ENCODE data around the gene THUMPD3. TPM values are rescaled to one million over a fixed set of nuclear protein-coding genes. Genes with fewer than 3 reads are reported as not detected.

THUMPD3 gene
- total and polyA plus RNA-seq, 2 donors (not counting 1 experiment from before 2014, with no cell fraction given) = 57.8 to 59.9 TPM

- Histone ChIP-seq H3K27me3 (ENCODE audit: control insufficient read depth, insufficient read depth, low read length) (no peaks in the 10 kb centered on the region), H3K27ac (ENCODE audit: insufficient read depth, low read length) (no peak overlapping the region), H2AFZ (ENCODE audit: low read length) (no peak overlapping the region), H3K4me1 (ENCODE audit: control insufficient read depth, extremely low read depth, insufficient read depth, low read length) (peaks cover 2% of the 10 kb centered on the region), H3K79me2 (ENCODE audit: control insufficient read depth, insufficient read depth, low read length) (peaks cover 77% of the 10 kb centered on the region), H3K9ac (ENCODE audit: insufficient read depth, low read length) (no peak overlapping the region), H4K20me1 (ENCODE audit: control insufficient read depth, extremely low read depth, insufficient read depth, low read length) (no peaks in the 10 kb centered on the region), H3K4me2 (ENCODE audit: extremely low read depth, insufficient read depth, low read length) (no peak overlapping the region), H3K36me3 (ENCODE audit: control insufficient read depth, insufficient read depth, low read length) (peaks cover 17% of the 10 kb centered on the region), H3K4me3 (replicated peaks in 1 of 4; ENCODE audit: control extremely low read depth in 1 of 4, insufficient read depth in 1 of 4, low read depth in 3 of 4, low read length in 4 of 4) (no peak overlapping the region), H3K9me3 (ENCODE audit: control insufficient read depth, insufficient read depth, low read depth, low read length) (no peaks in the 10 kb centered on the region)
- no peak for DNase-seq (ENCODE audit: low read depth in 2 of 2)
- TF ChIP-seq EZH2 (IDR thresholded peaks at IDR 0.05; ENCODE audit: low read length, missing control alignments) (no peak), CTCF (conservative IDR thresholded peaks at IDR 0.05 in 1 of 2, IDR thresholded peaks at IDR 0.05 in 1 of 2; ENCODE audit: low read depth in 1 of 2, low read length in 2 of 2) (no peak)
Measured at GRCh38 chr3:9428411-9428810, 65.6 kb downstream of the THUMPD3 start.

DNA sequence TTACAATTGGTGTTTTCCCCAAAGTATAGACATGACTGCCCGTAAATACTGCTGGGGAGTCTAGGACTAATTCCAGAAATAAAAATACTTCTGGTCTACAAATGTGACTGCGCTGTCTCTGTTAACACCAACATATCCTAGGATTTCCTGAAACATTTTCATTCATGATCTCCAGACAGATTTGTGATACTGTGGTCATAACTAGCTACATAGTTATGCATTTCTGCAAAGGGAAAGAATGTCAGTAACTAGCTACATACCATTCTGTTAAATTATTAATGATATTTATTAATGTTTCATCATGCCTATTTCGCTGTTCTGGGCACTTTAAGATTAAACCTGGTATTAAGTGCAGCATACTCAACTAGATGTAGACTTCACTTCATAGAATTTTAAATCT is 67.9 kb downstream of the THUMPD3 start:
- H3K9ac ChIP-seq (ENCODE audit: insufficient read depth, low read length) = no peak overlapping the region
- H3K9me3 ChIP-seq (ENCODE audit: control insufficient read depth, insufficient read depth, low read depth, low read length) = no peaks in the 10 kb centered on the region
- no peaks in the 10 kb centered on the region for H4K20me1 ChIP-seq (ENCODE audit: control insufficient read depth, extremely low read depth, insufficient read depth, low read length)
- peaks cover 27% of the 10 kb centered on the region for H3K36me3 ChIP-seq (ENCODE audit: control insufficient read depth, insufficient read depth, low read length)
- no peak overlapping the region for H3K4me2 ChIP-seq (ENCODE audit: extremely low read depth, insufficient read depth, low read length)
- H3K27me3 ChIP-seq (ENCODE audit: control insufficient read depth, insufficient read depth, low read length) = no peaks in the 10 kb centered on the region
- H3K79me2 ChIP-seq (ENCODE audit: control insufficient read depth, insufficient read depth, low read length) = peaks cover 61% of the 10 kb centered on the region
- TF ChIP-seq EZH2 (IDR thresholded peaks at IDR 0.05; ENCODE audit: low read length, missing control alignments) (no peak), CTCF (conservative IDR thresholded peaks at IDR 0.05 in 1 of 2, IDR thresholded peaks at IDR 0.05 in 1 of 2; ENCODE audit: low read depth in 1 of 2, low read length in 2 of 2) (no peak)
- H3K27ac ChIP-seq (ENCODE audit: insufficient read depth, low read length) = no peak overlapping the region
- no peak for DNase-seq (ENCODE audit: low read depth in 2 of 2)
- no peak overlapping the region for H3K4me3 ChIP-seq (replicated peaks in 1 of 4; ENCODE audit: control extremely low read depth in 1 of 4, insufficient read depth in 1 of 4, low read depth in 3 of 4, low read length in 4 of 4)
- no peaks in the 10 kb centered on the region for H3K4me1 ChIP-seq (ENCODE audit: control insufficient read depth, extremely low read depth, insufficient read depth, low read length)
- no peak overlapping the region for H2AFZ ChIP-seq (ENCODE audit: low read length)

DNA sequence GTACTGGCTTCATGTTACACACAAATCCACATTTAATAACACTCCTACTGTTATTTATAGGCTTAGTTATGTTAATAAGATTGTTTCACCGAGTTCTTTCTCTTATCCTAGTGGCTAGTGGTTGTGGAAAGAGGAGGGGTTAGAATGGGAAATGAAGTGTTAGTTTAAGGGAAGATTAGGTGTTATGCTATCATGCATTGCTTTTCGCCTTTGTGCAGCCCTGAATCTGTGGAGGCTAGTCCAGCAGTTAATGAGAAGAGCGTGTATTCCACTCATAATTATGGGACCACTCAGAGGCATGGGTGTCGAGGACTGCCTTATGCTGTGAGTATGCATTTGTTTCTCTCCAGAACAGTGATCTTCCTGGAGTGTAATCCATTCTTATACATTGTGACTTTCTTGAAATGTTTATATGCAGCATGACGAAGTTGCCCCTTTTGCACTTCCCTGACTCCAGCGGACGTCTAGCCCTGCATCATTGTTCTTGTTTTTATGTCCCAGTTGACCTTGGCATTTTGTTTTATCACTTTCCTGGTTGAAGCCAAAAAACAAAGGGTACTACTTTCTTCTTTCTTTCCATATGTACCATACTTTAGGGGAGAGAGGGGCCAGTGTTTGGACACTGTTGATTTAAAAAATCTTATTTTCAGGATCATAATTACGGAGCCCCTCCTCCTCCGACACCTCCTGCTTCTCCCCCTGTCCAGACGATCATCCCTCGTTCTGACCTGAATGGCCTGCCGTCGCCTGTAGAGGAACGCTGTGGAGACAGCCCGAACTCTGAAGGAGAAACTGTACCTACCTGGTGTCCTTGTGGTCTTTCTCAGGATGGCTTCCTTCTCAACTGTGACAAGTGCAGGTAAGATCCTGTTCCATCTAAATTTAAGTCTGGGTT is 71.0 kb downstream of the THUMPD3 start:
- Histone ChIP-seq H3K9me3 (ENCODE audit: control insufficient read depth, insufficient read depth, low read depth, low read length) (no peaks in the 10 kb centered on the region), H3K36me3 (ENCODE audit: control insufficient read depth, insufficient read depth, low read length) (peaks cover 26% of the 10 kb centered on the region), H2AFZ (ENCODE audit: low read length) (no peak overlapping the region), H4K20me1 (ENCODE audit: control insufficient read depth, extremely low read depth, insufficient read depth, low read length) (no peaks in the 10 kb centered on the region), H3K27ac (ENCODE audit: insufficient read depth, low read length) (no peak overlapping the region), H3K27me3 (ENCODE audit: control insufficient read depth, insufficient read depth, low read length) (no peaks in the 10 kb centered on the region), H3K4me3 (replicated peaks in 1 of 4; ENCODE audit: control extremely low read depth in 1 of 4, insufficient read depth in 1 of 4, low read depth in 3 of 4, low read length in 4 of 4) (no peak overlapping the region), H3K4me1 (ENCODE audit: control insufficient read depth, extremely low read depth, insufficient read depth, low read length) (no peaks in the 10 kb centered on the region), H3K79me2 (ENCODE audit: control insufficient read depth, insufficient read depth, low read length) (peaks cover 47% of the 10 kb centered on the region), H3K9ac (ENCODE audit: insufficient read depth, low read length) (no peak overlapping the region), H3K4me2 (ENCODE audit: extremely low read depth, insufficient read depth, low read length) (no peak overlapping the region)
- no peak for DNase-seq (ENCODE audit: low read depth in 2 of 2)
- no peak for TF ChIP-seq CTCF (conservative IDR thresholded peaks at IDR 0.05 in 1 of 2, IDR thresholded peaks at IDR 0.05 in 1 of 2; ENCODE audit: low read depth in 1 of 2, low read length in 2 of 2)
- TF ChIP-seq EZH2 (IDR thresholded peaks at IDR 0.05; ENCODE audit: low read length, missing control alignments) = no peak
